Measurements from ENCODE around the gene PRRC2A. TPM values are rescaled to one million over a fixed set of nuclear protein-coding genes. Genes with fewer than 3 reads are reported as not detected.

PRRC2A gene
- total RNA-seq, 3 donors from 2014 or later: 109 to 151 (median 120) TPM

- intact Hi-C loops (cut with DNase I, micrococcal nuclease): no loop called here
- TF ChIP-seq CTCF (IDR thresholded peaks at IDR 0.05): no peak
- ATAC-seq: no peak
These were observed 56.4 kb downstream of the PRRC2A start for GRCh38 chr6:31676904-31677303.

GRCh38 chr6:31677955-31678354 lies 57.4 kb downstream of the PRRC2A start:
- TF ChIP-seq CTCF (IDR thresholded peaks at IDR 0.05): no peak
- no peaks in the 10 kb centered on the region for H3K9me3 ChIP-seq
- ATAC-seq (no peak), DNase-seq (no peak)
- H3K36me3 ChIP-seq (ENCODE audit: low read depth): no peaks in the 10 kb centered on the region
- intact Hi-C loops (cut with DNase I, micrococcal nuclease): no loop called here
- peaks cover 14% of the 10 kb centered on the region for H3K4me1 ChIP-seq (ENCODE audit: low read depth)
- H3K4me3 ChIP-seq: no peak overlapping the region

More at GRCh38 chr6:31676904-31677303, 56.4 kb downstream of the PRRC2A start:
- Histone ChIP-seq H3K4me3 (no peak overlapping the region), H3K36me3 (ENCODE audit: low read depth) (no peaks in the 10 kb centered on the region), H3K4me1 (ENCODE audit: low read depth) (peaks cover 14% of the 10 kb centered on the region), H3K9me3 (no peaks in the 10 kb centered on the region)
- no peak for DNase-seq

- intact Hi-C loops (cut with DNase I, micrococcal nuclease): loop anchor here in 1 of 2 donors (10.0 kb wide), 1 partner anchor 184 kb away; the partner anchor contains the start of gene NEU1
- Histone ChIP-seq H3K9me3 (no peaks in the 10 kb centered on the region), H3K4me3 (no peak within 1 kb of the TSS), H3K36me3 (ENCODE audit: low read depth) (no peaks in the 10 kb centered on the region), H3K4me1 (ENCODE audit: low read depth) (peaks cover 14% of the 10 kb centered on the region)
- peak; percentile 68 for TF ChIP-seq CTCF (IDR thresholded peaks at IDR 0.05)
- DNase-seq (peak; percentile 87 to 90 (median 89)), ATAC-seq (peak; percentile 87)
These were observed 60.0 kb downstream of the PRRC2A start, which contains the start of gene LY6G5C for GRCh38 chr6:31680226-31681134. TSS of gene LY6G5C (minus strand) at chr6:31681067. CDS start at chr6:31680373, 694 bp downstream.

- ATAC-seq: peak; percentile 60
- peak; percentile 56 to 73 (median 73) for DNase-seq
- H3K4me3 ChIP-seq: no peak overlapping the region
- no peak for TF ChIP-seq CTCF (IDR thresholded peaks at IDR 0.05)
- intact Hi-C loops (cut with DNase I, micrococcal nuclease): loop anchor here in 1 of 2 donors (10.0 kb wide), 1 partner anchor 184 kb away; the partner anchor contains the start of gene NEU1
- H3K9me3 ChIP-seq: no peaks in the 10 kb centered on the region
- H3K36me3 ChIP-seq (ENCODE audit: low read depth): no peaks in the 10 kb centered on the region
- H3K4me1 ChIP-seq (ENCODE audit: low read depth): peaks cover 14% of the 10 kb centered on the region
These were observed 60.7 kb downstream of the PRRC2A start for GRCh38 chr6:31681135-31681671.

- intact Hi-C loops (cut with DNase I, micrococcal nuclease): loop anchor here in 1 of 2 donors (10.0 kb wide), 1 partner anchor 181 kb away; the partner anchor contains the start of gene NEU1
- ATAC-seq (no peak), DNase-seq (no peak)
- Histone ChIP-seq H3K9me3 (no peaks in the 10 kb centered on the region), H3K4me3 (no peak overlapping the region), H3K4me1 (ENCODE audit: low read depth) (peaks cover 14% of the 10 kb centered on the region), H3K36me3 (ENCODE audit: low read depth) (peaks cover 9% of the 10 kb centered on the region)
- TF ChIP-seq CTCF (IDR thresholded peaks at IDR 0.05): no peak
These were observed 63.1 kb downstream of the PRRC2A start for GRCh38 chr6:31683591-31683990.
